IPS-15b (cell line): ENCODE data around the gene KLHL5.

Experiments used
- H3K27me3 ChIP-seq: one replicate; pipeline ENCODE4 v1.6.1; 2013; ENCODE audit warnings: low read length; ENCODE audit not compliant: control insufficient read depth, insufficient read depth
- H3K36me3 ChIP-seq: one replicate; pipeline ENCODE4 v1.6.1; 2013; ENCODE audit warnings: low read length; ENCODE audit not compliant: control insufficient read depth, insufficient read depth
- H3K4me1 ChIP-seq: one replicate; pipeline ENCODE4 v1.6.1; 2013; ENCODE audit warnings: mild to moderate bottlenecking, low read length; ENCODE audit not compliant: control insufficient read depth, insufficient read depth
- H3K4me3 ChIP-seq: one replicate; pipeline ENCODE4 v1.5.1; 2013; ENCODE audit warnings: low read depth, low read length
- H3K9ac ChIP-seq: one replicate; pipeline ENCODE4 v1.6.1; 2013; ENCODE audit warnings: low read depth, mild to moderate bottlenecking, low read length
- H3K9me3 ChIP-seq: one replicate; pipeline ENCODE4 v1.6.1; 2013; ENCODE audit warnings: mild to moderate bottlenecking, low read length; ENCODE audit not compliant: control insufficient read depth, insufficient read depth

Gene KLHL5

DNA sequence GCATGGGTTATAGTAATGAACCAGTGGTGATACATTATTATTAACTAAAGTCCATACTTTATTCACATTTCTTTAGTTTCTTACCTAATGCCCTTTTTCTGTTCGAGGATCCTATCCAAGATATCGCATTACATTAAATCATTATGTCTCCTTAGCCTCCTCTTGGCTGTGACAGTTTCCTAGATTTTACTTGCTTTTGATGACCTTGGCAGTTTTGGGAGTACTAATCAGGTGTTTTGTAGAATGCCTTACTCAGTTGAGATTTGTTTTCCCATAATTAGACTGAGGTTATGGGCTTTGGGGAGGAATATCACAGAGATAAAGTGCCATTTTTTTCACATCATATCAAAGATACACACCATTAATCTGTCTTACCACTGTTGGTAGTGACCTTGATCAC, 5.0 kb downstream of the KLHL5 start:
- Histone ChIP-seq H3K36me3 (no peaks in the 10 kb centered on the region), H3K27me3 (no peaks in the 10 kb centered on the region), H3K9me3 (no peaks in the 10 kb centered on the region), H3K4me3 (no peak overlapping the region), H3K4me1 (peaks cover 9% of the 10 kb centered on the region), H3K9ac (no peak overlapping the region)

DNA sequence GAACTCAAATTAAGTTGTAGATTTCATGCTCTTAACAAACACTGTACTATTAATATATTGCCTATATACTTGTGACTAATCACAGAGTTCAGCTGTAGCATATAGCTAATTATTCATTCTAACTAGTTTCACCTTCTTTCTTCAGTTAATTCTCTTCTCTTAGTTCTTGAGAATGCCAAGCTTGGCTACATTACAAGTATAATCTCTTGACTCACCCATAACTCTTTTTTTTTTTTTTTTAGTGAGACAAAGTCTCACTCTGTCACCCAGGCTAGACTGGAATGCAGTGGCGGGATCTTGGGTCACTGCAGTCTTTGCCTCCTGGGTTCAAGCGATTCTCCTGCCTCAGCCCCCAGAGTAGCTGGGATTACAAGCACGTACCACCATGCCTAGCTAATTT, 5.4 kb downstream of the KLHL5 start:
- Histone ChIP-seq H3K4me3 (no peak overlapping the region), H3K36me3 (no peaks in the 10 kb centered on the region), H3K9ac (no peak overlapping the region), H3K27me3 (no peaks in the 10 kb centered on the region), H3K4me1 (peaks cover 7% of the 10 kb centered on the region), H3K9me3 (no peaks in the 10 kb centered on the region)

DNA sequence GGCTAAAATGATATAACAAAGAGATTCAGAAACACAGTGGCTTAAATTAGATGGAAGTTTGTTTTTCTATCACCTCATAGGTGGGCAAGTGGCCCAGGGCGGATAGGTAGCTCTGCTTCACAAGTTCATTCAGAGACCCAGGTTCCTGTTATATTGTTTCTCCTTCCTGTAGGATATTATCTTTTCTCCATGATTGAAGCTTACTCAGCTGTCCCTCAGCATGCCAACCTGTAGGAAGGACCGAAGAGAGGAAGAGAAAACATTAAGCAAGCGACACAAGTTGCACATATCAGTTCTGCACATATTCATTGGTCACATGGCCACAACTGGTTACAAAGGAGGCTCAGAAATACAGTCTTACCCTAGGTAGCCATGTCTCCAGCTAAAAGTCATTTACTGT, 6.9 kb downstream of the KLHL5 start:
- H3K9ac ChIP-seq: no peak overlapping the region
- no peaks in the 10 kb centered on the region for H3K4me1 ChIP-seq
- H3K36me3 ChIP-seq: no peaks in the 10 kb centered on the region
- no peak overlapping the region for H3K4me3 ChIP-seq
- H3K9me3 ChIP-seq: no peaks in the 10 kb centered on the region
- H3K27me3 ChIP-seq: no peaks in the 10 kb centered on the region

DNA sequence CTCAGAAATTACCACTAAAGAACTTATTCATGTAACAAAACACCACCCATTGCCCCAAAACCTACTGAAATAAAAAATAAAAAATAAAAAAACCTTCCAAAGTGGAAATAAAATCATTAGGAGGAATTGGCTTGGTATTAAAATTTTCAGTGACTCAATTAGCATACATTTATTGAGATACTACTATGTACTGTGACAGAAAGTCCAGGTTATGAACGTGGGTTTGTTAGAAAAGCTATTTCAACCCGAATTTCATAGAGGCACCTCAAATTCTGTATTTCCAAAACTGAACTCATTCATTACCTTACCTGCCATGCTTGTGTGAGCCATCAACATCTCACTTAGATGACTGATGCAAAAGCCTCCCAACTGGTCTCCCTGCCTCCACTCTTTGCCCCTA, 16.8 kb downstream of the KLHL5 start:
- Histone ChIP-seq H3K36me3 (no peaks in the 10 kb centered on the region), H3K9me3 (no peaks in the 10 kb centered on the region)

DNA sequence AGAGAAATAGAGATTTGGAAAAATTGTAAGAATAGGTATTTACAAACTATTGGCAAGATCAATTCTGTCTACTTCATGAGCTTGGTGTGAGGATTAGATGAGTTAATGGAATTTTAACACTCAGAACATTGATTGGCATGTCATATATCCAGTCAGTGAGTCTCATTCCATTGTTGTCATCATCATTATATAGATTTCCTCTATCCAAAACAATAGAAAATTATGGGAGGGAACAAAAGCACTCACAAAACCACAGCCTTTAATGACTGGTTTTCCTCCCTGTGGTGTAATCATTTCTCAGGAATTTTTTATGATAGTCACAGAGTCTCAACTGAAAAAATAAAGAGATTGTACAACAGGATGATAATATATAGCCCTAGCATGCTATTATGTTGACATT, 21.1 kb downstream of the KLHL5 start:
- H3K4me1 ChIP-seq: no peaks in the 10 kb centered on the region
- H3K9ac ChIP-seq: no peak overlapping the region
- H3K27me3 ChIP-seq: no peaks in the 10 kb centered on the region
- no peaks in the 10 kb centered on the region for H3K36me3 ChIP-seq
- H3K4me3 ChIP-seq: no peak overlapping the region
- no peaks in the 10 kb centered on the region for H3K9me3 ChIP-seq

More for the DNA sequence above, 16.8 kb downstream of the KLHL5 start:
- Histone ChIP-seq H3K27me3 (no peaks in the 10 kb centered on the region), H3K9ac (no peak overlapping the region), H3K4me3 (no peak overlapping the region), H3K4me1 (no peaks in the 10 kb centered on the region)

- no peaks in the 10 kb centered on the region for H3K4me1 ChIP-seq
- H3K9ac ChIP-seq: no peak overlapping the region
- no peaks in the 10 kb centered on the region for H3K9me3 ChIP-seq
- no peaks in the 10 kb centered on the region for H3K27me3 ChIP-seq
- no peak overlapping the region for H3K4me3 ChIP-seq
- no peaks in the 10 kb centered on the region for H3K36me3 ChIP-seq
These were observed 23.9 kb downstream of the KLHL5 start for GRCh38 chr4:39085891-39086290.

GRCh38 chr4:39096847-39097246, 34.8 kb downstream of the KLHL5 start:
- H3K4me1 ChIP-seq: no peaks in the 10 kb centered on the region
- no peaks in the 10 kb centered on the region for H3K27me3 ChIP-seq
- no peaks in the 10 kb centered on the region for H3K36me3 ChIP-seq
- H3K4me3 ChIP-seq: no peak overlapping the region
- no peak overlapping the region for H3K9ac ChIP-seq
- no peaks in the 10 kb centered on the region for H3K9me3 ChIP-seq

- Histone ChIP-seq H3K9me3 (no peaks in the 10 kb centered on the region), H3K4me3 (no peak overlapping the region), H3K36me3 (no peaks in the 10 kb centered on the region), H3K27me3 (no peaks in the 10 kb centered on the region), H3K4me1 (no peaks in the 10 kb centered on the region), H3K9ac (no peak overlapping the region)
These were observed 35.3 kb downstream of the KLHL5 start for GRCh38 chr4:39097290-39097689.

DNA sequence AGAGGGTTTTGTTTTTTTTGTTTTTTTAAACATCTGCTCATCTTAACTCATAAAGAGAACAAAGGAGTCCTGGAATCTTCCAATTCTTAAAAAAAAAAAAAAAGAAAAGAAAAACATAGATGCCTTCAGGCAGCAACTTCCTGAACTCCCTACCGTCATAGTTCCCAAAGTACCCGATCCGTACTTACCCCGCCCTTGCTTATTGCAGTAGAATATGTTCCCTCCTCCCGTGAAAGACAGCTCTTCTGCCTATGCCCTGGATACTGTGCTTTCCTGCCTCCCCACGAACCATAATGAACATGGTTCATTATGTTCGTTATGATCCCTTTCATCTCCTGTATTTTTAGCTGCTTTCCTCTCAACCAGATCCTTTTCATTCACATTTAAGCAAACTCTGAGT, 40.3 kb downstream of the KLHL5 start:
- Histone ChIP-seq H3K9ac (no peak overlapping the region), H3K9me3 (no peaks in the 10 kb centered on the region), H3K27me3 (no peaks in the 10 kb centered on the region), H3K4me3 (no peak overlapping the region), H3K4me1 (no peaks in the 10 kb centered on the region), H3K36me3 (no peaks in the 10 kb centered on the region)

- no peaks in the 10 kb centered on the region for H3K4me1 ChIP-seq
- H3K27me3 ChIP-seq: no peaks in the 10 kb centered on the region
- no peaks in the 10 kb centered on the region for H3K9me3 ChIP-seq
- H3K4me3 ChIP-seq: no peak overlapping the region
- no peak overlapping the region for H3K9ac ChIP-seq
- H3K36me3 ChIP-seq: no peaks in the 10 kb centered on the region
These were observed 41.3 kb downstream of the KLHL5 start for GRCh38 chr4:39103291-39103690.

DNA sequence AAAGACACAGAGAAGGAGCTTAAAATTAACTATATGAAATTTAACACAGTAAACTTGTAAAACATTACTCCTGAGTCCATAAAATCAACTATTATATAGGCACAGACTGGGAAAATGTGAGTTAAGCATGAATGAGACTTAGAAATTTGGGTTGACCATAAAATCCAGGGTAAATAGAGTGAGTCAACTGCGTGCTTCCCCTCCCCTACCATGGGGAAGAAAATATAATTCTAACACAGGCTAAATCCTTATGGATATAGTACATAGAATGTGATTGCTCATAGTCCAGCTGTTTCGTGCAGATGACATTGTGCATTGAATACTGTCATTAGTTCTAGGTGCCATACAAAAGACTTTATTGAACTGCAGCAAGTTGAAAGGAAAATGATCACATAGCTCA, 42.2 kb downstream of the KLHL5 start:
- H3K27me3 ChIP-seq: no peaks in the 10 kb centered on the region
- H3K9me3 ChIP-seq: no peaks in the 10 kb centered on the region
- H3K9ac ChIP-seq: no peak overlapping the region
- H3K4me3 ChIP-seq: no peak overlapping the region
- no peaks in the 10 kb centered on the region for H3K4me1 ChIP-seq
- H3K36me3 ChIP-seq: no peaks in the 10 kb centered on the region

GRCh38 chr4:39106011-39106410, 44.0 kb downstream of the KLHL5 start:
- H3K9me3 ChIP-seq: no peaks in the 10 kb centered on the region
- no peaks in the 10 kb centered on the region for H3K4me1 ChIP-seq
- no peak overlapping the region for H3K9ac ChIP-seq
- H3K4me3 ChIP-seq: no peak overlapping the region
- H3K27me3 ChIP-seq: no peaks in the 10 kb centered on the region
- no peaks in the 10 kb centered on the region for H3K36me3 ChIP-seq

DNA sequence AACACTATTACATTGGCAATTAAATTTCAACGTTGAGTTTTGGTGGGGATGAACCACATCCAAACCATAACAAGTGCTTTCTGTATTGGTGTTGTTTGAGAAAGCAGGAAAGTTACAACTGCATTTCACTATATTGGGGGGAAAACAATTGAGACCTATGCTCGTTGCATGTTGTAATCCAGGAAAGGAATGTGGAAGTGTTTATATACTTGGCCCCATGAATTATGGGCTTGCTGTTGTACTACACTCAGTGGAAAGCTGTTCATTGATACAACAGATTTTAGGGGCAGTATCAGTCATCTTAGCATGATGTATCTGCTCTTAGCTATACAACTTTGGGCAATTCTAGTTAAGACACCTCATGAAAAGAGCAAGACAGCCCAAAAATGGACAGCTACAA, 52.4 kb downstream of the KLHL5 start:
- H3K9ac ChIP-seq: no peak overlapping the region
- H3K4me1 ChIP-seq: no peaks in the 10 kb centered on the region
- no peaks in the 10 kb centered on the region for H3K36me3 ChIP-seq
- no peaks in the 10 kb centered on the region for H3K27me3 ChIP-seq
- no peak overlapping the region for H3K4me3 ChIP-seq
- no peaks in the 10 kb centered on the region for H3K9me3 ChIP-seq
